GM18861 (cell line): ENCODE data around the gene CNTNAP2.
"Not testable (repeated sequence)": the region's sequence is repeated elsewhere in the genome, so short reads cannot be mapped to it uniquely, and the experiment has no call there.

ENCODE experiments used
- ATAC-seq: cut with Tn5 transposase; IDR thresholded peaks from one replicate; pipeline ENCODE4 v1.9.1; 2021; ENCODE audit not compliant: unreplicated experiment

CNTNAP2 gene

GRCh38 chr7:148264933-148265557, 2148.4 kb downstream of the CNTNAP2 start:
- peak; percentile 69 for ATAC-seq

GRCh38 chr7:148265896-148266295, 2149.3 kb downstream of the CNTNAP2 start:
- no peak for ATAC-seq

GRCh38 chr7:148266795-148267194, 2150.2 kb downstream of the CNTNAP2 start:
- no peak for ATAC-seq

DNA sequence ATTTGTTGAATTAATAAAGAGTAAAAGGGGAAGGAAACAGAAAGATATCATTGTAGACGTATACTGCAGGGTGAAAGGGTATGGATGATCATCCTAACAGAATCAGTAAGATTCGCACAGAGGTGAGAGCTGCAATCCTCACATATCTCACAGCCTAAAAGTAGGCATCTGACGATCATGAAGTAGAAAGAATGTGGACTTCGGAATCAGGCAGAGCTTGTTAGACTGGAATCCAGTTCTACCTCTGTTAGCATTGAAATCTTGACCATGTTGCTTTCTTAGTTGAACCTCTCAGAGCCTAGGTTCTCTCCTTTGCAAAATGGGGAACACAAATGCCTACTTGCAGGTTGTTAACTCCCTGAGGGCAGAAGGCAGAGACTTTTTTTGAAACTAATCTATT, 2154.0 kb downstream of the CNTNAP2 start:
- no peak for ATAC-seq

- ATAC-seq: no peak
These were observed 2157.5 kb downstream of the CNTNAP2 start for GRCh38 chr7:148274118-148274517.

GRCh38 chr7:148275359-148275890, 2158.8 kb downstream of the CNTNAP2 start:
- no peak for ATAC-seq

GRCh38 chr7:148276314-148277041, 2159.9 kb downstream of the CNTNAP2 start:
- no peak for ATAC-seq

GRCh38 chr7:148277042-148277660, 2160.6 kb downstream of the CNTNAP2 start:
- no peak for ATAC-seq

- no peak for ATAC-seq
These were observed 2169.5 kb downstream of the CNTNAP2 start for GRCh38 chr7:148286150-148286549.

- ATAC-seq: no peak
These were observed 2170.9 kb downstream of the CNTNAP2 start for GRCh38 chr7:148287538-148287937.

DNA sequence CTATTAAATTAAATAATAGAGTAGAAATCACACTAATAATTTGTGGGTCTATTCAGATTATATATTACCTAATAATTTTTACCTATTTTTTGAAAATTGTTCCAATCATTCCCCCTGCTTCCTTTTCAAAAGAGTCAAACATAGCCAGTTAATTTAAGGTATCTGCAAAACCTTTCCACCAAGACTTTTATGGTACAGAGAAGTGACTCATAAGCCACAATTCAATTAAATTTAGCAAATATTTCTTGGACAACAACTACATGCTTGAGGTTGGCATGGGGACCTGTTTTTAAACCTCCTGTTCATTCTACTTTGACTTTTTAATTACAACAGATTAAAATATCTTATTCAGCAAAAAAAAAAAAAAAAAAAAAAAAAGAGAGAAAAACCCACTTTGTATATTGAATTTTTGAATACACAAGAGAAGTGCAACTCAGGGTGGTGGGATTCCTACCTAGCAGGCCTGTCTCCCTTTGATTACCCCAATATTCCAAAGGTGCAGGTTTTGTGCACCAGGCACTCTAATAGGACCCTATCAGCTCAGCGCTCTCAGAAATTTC, 2172.1 kb downstream of the CNTNAP2 start:
- no peak for ATAC-seq

GRCh38 chr7:148289630-148290029, 2173.0 kb downstream of the CNTNAP2 start:
- no peak for ATAC-seq

- ATAC-seq: no peak
These were observed 2173.9 kb downstream of the CNTNAP2 start for GRCh38 chr7:148290538-148290937.

- ATAC-seq: no peak
These were observed 2175.2 kb downstream of the CNTNAP2 start for GRCh38 chr7:148291799-148292198.

DNA sequence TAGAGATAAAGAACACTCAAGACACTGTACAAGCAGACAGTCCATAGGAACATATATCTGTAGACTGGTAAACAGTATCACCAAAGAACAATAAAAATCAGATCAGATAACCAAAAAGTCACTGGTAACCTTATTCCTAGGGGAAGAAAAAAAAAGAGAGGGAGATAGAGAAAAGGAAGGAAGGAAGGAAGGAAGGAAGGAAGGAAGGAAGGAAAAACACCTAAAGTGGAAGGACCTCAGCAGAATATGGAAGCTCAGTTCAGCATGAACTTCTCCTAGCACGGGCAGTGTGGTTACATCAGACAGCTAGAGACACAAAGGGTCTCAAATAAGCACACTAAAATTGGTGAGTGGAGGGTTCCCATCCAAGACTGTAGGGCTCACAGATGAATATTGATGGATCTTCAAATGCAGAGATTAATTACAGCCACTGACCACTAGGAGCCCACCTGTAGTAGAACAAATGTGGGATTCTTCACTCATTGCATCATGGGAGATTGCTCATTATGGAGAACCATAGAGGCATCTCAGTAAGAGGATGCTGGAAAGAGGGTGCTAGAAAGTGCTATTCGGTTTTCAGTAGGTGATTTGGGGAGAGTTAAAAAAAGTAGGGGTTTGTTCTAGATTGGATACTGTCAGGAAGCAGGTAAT, 2180.5 kb downstream of the CNTNAP2 start:
- no peak for ATAC-seq

GRCh38 chr7:148298768-148299167, 2182.2 kb downstream of the CNTNAP2 start:
- not testable (repeated sequence) for ATAC-seq

DNA sequence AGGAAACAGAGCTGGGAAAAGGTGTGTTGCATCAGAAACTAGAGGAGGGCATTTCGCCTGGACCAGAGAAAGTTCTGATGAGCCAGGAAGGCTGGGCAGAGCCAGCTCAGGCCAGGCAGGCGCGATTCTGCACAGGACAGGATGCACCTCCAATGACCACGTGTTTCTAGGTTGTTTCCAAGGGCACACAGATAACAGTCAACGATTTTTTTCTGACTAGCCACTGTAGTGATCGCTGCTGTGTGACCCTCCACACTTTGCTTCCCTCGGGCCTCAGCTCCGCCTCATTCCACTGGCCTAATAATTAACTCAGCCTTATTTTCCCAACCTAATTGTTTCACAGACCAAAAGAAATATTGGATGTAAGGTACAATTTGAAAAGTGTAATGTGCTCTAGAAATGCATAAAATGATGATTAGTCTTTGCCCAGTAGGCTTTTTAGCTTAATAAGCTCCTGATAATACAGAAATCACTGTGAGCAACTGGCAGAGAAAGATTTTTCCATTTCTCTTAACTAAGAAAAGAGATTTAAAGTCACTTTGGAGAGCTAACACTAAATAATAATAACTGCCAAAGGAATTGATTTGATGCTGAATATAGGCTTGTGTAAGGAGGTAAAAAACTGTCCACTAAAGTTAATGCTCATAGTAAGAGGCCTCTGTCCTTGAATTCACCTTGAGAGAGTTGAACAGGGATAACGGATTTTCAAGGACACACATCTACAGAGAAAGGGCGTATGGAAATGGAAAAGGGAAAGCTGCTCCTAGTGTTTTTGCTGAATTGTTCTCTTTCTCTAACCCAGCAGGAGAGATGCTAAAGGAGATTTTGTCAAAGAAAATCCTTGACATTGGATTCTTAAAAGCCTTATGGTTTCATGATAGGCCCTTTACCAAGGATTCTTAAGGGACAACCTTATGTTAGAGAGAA, 2183.0 kb downstream of the CNTNAP2 start:
- no peak for ATAC-seq

DNA sequence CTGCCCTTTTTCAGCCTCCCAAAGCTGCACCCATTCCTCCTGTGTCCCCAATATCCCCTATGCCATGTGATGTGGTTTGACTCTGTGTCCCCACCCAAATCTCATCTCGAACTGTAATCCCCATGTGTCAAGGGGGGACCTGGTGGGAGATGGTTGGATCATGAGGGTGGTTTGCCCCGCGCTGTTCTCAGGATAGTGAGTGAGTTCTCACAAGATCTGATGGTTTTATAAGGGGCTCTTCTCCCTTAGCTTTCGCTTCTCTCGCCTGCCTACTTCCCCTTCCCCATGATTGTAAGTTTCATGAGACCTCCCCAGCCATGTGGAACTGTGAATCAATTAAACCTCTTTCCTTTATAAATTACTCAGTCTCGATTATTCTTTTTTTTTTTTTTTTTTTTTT, 2185.8 kb downstream of the CNTNAP2 start:
- not testable (repeated sequence) for ATAC-seq

DNA sequence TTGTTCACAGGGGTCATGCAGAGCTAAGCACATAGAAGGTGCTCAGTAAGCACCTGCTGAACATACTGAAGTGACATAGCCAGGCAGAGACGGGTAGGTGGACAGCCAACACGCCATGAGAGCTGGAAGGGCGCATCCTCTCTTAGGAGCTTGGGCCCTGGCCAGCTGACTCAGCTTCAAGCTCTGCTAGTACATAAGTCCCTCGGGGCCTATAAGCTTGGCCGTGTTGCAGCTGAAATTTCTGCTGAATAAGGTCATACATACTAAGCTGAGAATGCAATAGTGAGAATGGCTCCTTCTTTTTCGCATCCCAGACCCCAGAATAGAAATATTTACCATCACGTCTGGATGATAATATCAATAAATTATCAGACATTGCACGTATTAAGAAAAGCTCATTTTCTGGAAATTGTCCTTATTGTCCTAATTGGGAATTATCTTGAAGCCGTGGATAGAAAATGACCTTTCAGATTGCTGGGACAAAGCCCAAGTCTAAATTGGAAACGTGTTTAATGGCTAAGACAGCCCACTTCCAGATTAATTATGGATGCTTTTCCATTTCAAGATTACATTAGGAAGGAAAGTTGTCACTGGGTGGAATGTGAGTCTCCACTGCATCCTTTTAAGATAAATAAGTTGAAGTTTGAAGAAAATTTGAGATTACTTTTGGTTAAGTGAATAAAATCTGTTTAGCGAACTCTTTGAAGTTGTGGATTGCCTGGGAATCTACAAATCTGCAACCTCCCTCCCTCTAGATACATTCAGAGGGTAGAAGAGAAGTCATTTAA, 2186.9 kb downstream of the CNTNAP2 start:
- no peak for ATAC-seq

GRCh38 chr7:148304083-148304335, 2187.4 kb downstream of the CNTNAP2 start:
- no peak for ATAC-seq
